Bronchial epithelial cell (primary cell): ENCODE data around the gene LMX1B. TPM values are rescaled to one million over a fixed set of nuclear protein-coding genes. Genes with fewer than 3 reads are reported as not detected.

Source experiments
- DNase-seq: peaks from one replicate; pipeline ENCODE4 v3.0.0-alpha.2; 2010; ENCODE audit warnings: low read depth
- FAIRE-seq: peaks from 2 replicates; lab custom pipeline; 2011; peaks lifted over from hg19 to GRCh38; lab: Jason Lieb, UNC
- H3K27me3 ChIP-seq: 2 replicates; pipeline ENCODE4 v1.5.1; 2011; ENCODE audit warnings: low read length; ENCODE audit not compliant: control insufficient read depth, insufficient read depth
- H3K36me3 ChIP-seq: 2 replicates; pipeline ENCODE4 v1.5.1; 2011; ENCODE audit warnings: low read length; ENCODE audit not compliant: control insufficient read depth, insufficient read depth
- H3K4me3 ChIP-seq: 2 replicates; pipeline ENCODE4 v1.5.1; 2011; ENCODE audit warnings: mild to moderate bottlenecking, low read depth, low read length, control low read depth
- total RNA-seq: library from RNA; depleted of rRNA; stranded (reverse); fragments of >200 nt; gene quantifications from 2 replicates; pipeline ENCODE4 v1.2.1, GENCODE V29; 2014
- TF ChIP-seq, protein P1 (sequence below): IDR thresholded peaks from 2 replicates; pipeline ENCODE4 v1.5.1; 2011; ENCODE audit warnings: mild to moderate bottlenecking, moderate library complexity, low read length, control low read depth, inconsistent platforms; ENCODE audit not compliant: insufficient read depth, severe bottlenecking

LMX1B gene
- total RNA-seq, 1 donor from 2014 or later = not detected

DNA sequence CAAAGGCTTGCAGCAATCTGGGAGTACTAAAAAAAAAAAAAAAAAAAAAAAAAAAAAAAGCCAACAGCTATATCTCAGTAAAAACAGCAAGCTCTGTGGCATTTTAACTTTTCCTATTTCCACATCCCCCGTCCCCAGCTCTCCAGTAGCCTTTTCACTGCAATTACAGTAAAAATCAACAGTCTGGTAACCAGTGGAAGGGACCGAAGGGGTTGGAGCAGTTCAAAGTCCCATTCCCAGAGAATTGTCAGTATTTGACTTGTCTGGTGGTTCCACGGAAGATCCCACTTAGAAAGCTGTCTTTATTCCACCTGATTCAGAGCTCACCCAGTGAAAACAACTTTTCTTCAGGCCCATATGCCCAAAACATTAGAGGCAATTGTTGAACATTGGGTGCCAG is 119.3 kb downstream of the LMX1B start:
- DNase-seq (no peak), FAIRE-seq (no peak)
- Histone ChIP-seq H3K27me3 (no peaks in the 10 kb centered on the region), H3K36me3 (no peaks in the 10 kb centered on the region), H3K4me3 (no peak overlapping the region)
- TF ChIP-seq, protein P1, sequence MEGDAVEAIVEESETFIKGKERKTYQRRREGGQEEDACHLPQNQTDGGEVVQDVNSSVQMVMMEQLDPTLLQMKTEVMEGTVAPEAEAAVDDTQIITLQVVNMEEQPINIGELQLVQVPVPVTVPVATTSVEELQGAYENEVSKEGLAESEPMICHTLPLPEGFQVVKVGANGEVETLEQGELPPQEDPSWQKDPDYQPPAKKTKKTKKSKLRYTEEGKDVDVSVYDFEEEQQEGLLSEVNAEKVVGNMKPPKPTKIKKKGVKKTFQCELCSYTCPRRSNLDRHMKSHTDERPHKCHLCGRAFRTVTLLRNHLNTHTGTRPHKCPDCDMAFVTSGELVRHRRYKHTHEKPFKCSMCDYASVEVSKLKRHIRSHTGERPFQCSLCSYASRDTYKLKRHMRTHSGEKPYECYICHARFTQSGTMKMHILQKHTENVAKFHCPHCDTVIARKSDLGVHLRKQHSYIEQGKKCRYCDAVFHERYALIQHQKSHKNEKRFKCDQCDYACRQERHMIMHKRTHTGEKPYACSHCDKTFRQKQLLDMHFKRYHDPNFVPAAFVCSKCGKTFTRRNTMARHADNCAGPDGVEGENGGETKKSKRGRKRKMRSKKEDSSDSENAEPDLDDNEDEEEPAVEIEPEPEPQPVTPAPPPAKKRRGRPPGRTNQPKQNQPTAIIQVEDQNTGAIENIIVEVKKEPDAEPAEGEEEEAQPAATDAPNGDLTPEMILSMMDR = no peak

DNA sequence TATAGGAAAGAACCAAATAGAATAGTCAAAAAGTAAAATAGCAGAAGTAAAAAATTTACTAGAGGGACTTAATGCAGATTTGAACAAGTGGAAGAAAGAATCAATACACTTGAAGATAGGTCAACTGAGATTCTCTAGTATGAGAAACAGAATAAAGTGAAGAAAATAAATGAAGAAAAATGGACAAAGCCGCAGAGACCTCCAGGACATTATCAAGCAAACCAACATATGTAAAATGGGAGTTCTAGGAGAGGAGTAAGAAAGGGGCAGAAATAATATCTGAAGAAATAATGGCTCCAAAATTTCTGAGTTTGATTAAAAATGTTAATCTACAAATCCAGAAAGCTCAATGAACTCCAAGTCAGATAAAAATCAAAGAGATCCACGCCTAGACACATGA is 121.1 kb downstream of the LMX1B start:
- DNase-seq (no peak), FAIRE-seq (no peak)

DNA sequence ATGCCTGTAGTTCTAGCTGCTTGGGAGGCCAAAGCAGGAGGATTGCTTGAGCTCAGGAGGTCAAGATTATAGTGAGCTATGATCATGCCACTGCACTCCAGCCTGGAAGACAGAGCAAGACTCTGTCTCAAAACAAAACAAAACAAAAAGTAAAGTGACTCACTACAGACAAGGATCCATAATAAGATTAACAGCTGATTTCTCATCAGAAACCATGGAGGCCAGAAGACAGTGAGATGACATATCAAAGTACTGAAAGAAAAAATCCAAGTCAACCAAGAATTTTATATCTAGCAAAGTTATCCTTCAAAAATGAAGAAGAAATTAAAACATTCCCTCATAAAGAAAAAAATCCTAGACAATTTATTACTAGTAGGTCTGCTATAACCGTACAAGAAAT is 121.8 kb downstream of the LMX1B start:
- H3K4me3 ChIP-seq = no peak overlapping the region
- DNase-seq (no peak), FAIRE-seq (no peak)
- H3K36me3 ChIP-seq = no peaks in the 10 kb centered on the region
- TF ChIP-seq, protein P1 = no peak
- no peaks in the 10 kb centered on the region for H3K27me3 ChIP-seq

More for the DNA sequence above, 121.1 kb downstream of the LMX1B start:
- H3K27me3 ChIP-seq = no peaks in the 10 kb centered on the region
- no peak overlapping the region for H3K4me3 ChIP-seq
- no peaks in the 10 kb centered on the region for H3K36me3 ChIP-seq
- TF ChIP-seq, protein P1 = no peak

DNA sequence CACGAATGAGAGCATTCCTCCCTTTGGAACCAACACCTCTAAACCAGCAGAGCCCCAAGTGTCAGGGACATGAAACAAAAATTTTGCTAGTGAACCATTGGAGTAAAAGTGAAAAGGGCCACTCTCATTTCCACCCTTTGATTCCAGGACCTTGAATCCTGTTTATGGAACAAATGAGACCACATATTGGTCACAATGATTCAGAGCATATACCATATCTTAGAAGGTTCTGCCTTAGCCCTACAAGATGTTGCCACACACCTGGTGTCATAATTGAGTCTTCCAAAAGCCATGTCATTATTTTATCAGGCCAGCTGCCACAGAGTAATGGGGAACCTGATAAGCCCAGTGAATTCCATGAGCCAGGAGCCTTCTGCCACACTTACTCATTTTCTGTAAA is 124.8 kb downstream of the LMX1B start:
- FAIRE-seq (peak; percentile 88), DNase-seq (no peak)

DNA sequence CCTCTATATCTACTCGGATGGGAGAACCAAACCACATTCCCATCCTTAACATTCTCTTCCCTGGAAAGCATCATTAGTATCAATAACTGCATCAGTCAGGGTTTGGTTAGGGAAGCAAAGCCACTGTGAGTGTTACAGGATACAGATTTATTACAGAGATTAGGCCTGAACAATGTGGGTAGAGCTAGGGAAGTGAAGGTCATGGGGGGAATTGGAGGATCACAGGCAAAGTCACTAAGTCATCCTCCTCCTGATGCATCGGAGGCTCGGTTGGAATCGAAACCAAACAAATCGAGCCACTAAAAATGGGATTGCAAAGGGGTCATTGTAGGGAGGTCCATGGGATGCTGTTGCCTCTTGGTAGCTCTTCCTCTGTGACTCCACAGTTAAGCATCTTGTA is 129.3 kb downstream of the LMX1B start:
- DNase-seq (no peak), FAIRE-seq (peak; percentile 52)
- no peaks in the 10 kb centered on the region for H3K27me3 ChIP-seq

More for the DNA sequence above, 124.8 kb downstream of the LMX1B start:
- TF ChIP-seq, protein P1 = no peak
- Histone ChIP-seq H3K36me3 (no peaks in the 10 kb centered on the region), H3K4me3 (no peak overlapping the region), H3K27me3 (no peaks in the 10 kb centered on the region)

More for the DNA sequence above, 129.3 kb downstream of the LMX1B start:
- Histone ChIP-seq H3K4me3 (no peak overlapping the region), H3K36me3 (no peaks in the 10 kb centered on the region)
- TF ChIP-seq, protein P1 = no peak
